Fibroblast of lung (primary cell): ENCODE data around the gene PDE11A. TPM values are rescaled to one million over a fixed set of nuclear protein-coding genes. Genes with fewer than 3 reads are reported as not detected.

ENCODE experiments used
- DNase-seq, 2 donors: peaks; one replicate each; pipeline versions ENCODE4 v3.0.0 to v3.0.0-alpha.2; 2010; ENCODE audit warnings: low read depth in 2 of 2
- H2AFZ ChIP-seq: 2 replicates; pipeline ENCODE4 v1.5.1; 2012; ENCODE audit warnings: low read length, control low read depth, inconsistent platforms
- H3K27ac ChIP-seq: 2 replicates; pipeline ENCODE4 v1.5.1; 2011; ENCODE audit warnings: low read length, control low read depth; ENCODE audit not compliant: insufficient read depth
- H3K27me3 ChIP-seq: 2 replicates; pipeline ENCODE4 v1.5.1; 2011; ENCODE audit warnings: mild to moderate bottlenecking, low read length; ENCODE audit not compliant: control insufficient read depth, insufficient read depth
- H3K36me3 ChIP-seq: 2 replicates; pipeline ENCODE4 v1.5.1; 2011; ENCODE audit warnings: low read length; ENCODE audit not compliant: control insufficient read depth, insufficient read depth
- H3K4me1 ChIP-seq: 2 replicates; pipeline ENCODE4 v1.5.1; 2011; ENCODE audit warnings: low read length; ENCODE audit not compliant: control insufficient read depth, insufficient read depth; ENCODE audit errors: extremely low read depth
- H3K4me2 ChIP-seq: 2 replicates; pipeline ENCODE4 v1.5.1; 2011; ENCODE audit warnings: low read length, control low read depth; ENCODE audit not compliant: insufficient read depth; ENCODE audit errors: extremely low read depth
- H3K4me3 ChIP-seq, 4 experiments: fragments of 200-600 bp in 1 of 4; sonication (generic) in 1 of 4; replicated peaks in 1 of 4; 2 replicates each; pipeline ENCODE4 v1.5.1; 2011 to 2016; ENCODE audit warnings: low read length in 4 of 4, low read depth in 3 of 4, mild to moderate bottlenecking in 3 of 4, control low read depth in 2 of 4, inconsistent platforms in 1 of 4, mixed read lengths in 1 of 4; ENCODE audit not compliant: insufficient read depth in 1 of 4; ENCODE audit errors: control extremely low read depth in 1 of 4
- H3K79me2 ChIP-seq: 2 replicates; pipeline ENCODE4 v1.5.1; 2012; ENCODE audit warnings: mild to moderate bottlenecking, low read length, inconsistent platforms; ENCODE audit not compliant: control insufficient read depth, insufficient read depth
- H3K9ac ChIP-seq: 2 replicates; pipeline ENCODE4 v1.5.1; 2011; ENCODE audit warnings: mild to moderate bottlenecking, low read length, control low read depth; ENCODE audit not compliant: insufficient read depth
- H3K9me3 ChIP-seq: 2 replicates; pipeline ENCODE4 v1.5.1; 2012; ENCODE audit warnings: low read depth, low read length; ENCODE audit not compliant: control insufficient read depth, insufficient read depth
- H4K20me1 ChIP-seq: 2 replicates; pipeline ENCODE4 v1.5.1; 2011; ENCODE audit warnings: low read length; ENCODE audit not compliant: control insufficient read depth, insufficient read depth; ENCODE audit errors: extremely low read depth
- EZH2 ChIP-seq: IDR thresholded peaks from 2 replicates; pipeline ENCODE4 v1.5.1; 2012; ENCODE audit warnings: low read length, control low read depth, mild to moderate bottlenecking; ENCODE audit errors: missing control alignments
- polyA minus RNA-seq: library from RNA; depleted of rRNA, polyadenylated mRNA; stranded (reverse); fragments of >200 nt; gene quantifications from 2 replicates; pipeline ENCODE4 v1.2.3, GENCODE V29; 2011; ENCODE audit warnings: low replicate concordance
- polyA plus RNA-seq, 2 donors: library from polyadenylated mRNA; depleted of rRNA in 1 of 2; stranded (reverse) in 1 of 2; unstranded in 1 of 2; fragments of >200 nt; gene quantifications; 2 replicates each; pipeline ENCODE4 v1.2.1, GENCODE V29; 2011 to 2012; ENCODE audit warnings: missing spikeins in 1 of 2
- total RNA-seq: library from RNA; depleted of rRNA; stranded (reverse); fragments of >200 nt; gene quantifications from 2 replicates; pipeline ENCODE4 v1.2.1, GENCODE V29; 2014
- TF ChIP-seq, protein P1 (sequence below), 2 donors: IDR thresholded peaks in 1 of 2; conservative IDR thresholded peaks in 1 of 2; 1 replicate in 1 of 2; 2 replicates in 1 of 2; pipeline ENCODE4 v1.5.1; 2011 to 2012; ENCODE audit warnings: low read length in 2 of 2, control low read depth in 1 of 2, inconsistent platforms in 1 of 2, low read depth in 1 of 2, mild to moderate bottlenecking in 1 of 2

The PDE11A gene
- total RNA-seq (0.33 TPM in 1 of 2 replicates, not detected in the other), polyA plus RNA-seq (0.01 and 0.03 TPM in 2 replicates), polyA minus RNA-seq (0.19 TPM in 1 of 2 replicates, not detected in the other)
- polyA plus RNA-seq (2012): not detected in 2 replicates

DNA sequence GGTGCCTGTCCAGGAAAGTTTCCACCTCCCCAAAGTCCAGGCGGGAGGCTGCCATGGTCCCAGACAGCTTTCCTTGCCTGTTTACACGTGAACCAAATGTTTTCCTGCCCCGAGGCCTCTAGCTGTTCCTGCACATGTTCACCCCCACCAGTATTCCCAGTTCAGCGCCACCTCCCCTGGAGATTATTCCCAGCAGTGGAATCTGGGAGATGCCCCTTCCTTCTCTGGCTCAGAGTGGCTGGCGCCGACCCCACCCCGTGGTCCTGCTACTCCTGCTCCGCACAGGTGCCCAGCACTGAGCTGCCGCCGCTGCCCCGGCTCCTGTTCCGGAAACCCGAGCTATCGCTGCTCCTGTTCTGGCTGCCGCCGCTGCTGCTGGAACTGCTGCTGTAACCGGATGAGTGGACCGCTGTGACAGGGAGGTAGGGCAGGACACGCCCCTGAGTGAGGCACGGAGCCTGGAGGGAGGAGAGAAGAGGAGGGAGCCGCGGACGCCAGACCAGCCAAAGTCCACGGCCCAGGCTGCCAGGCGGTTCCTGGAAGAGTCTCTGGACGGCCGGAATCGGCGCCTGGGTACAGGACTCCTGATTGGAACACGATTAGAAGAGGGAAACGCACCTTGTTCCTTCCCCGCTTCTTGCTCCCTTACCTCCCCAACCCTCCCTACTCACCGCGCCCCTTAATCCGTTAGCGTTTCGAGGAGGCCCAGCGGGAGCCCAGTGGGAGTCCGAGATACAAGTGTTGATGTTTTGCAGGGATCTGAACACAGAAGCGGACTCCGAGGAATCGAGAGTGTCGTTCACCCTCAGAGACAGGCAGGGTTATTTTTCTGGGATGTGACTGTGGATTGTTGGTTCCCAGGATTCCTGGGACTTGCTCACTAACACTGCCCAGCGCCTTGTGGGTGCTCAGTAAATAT, at the start of gene PDE11A:
Gene PDE11A (minus strand): TSS at position 395 of the 919 bp plus-strand sequence. CDS start 340 bp downstream, at position 55.
- Histone ChIP-seq H3K27me3 (peaks cover 3% of the 10 kb centered on the region), H2AFZ (peak within 1 kb of the TSS; percentile 93), H3K79me2 (no peaks in the 10 kb centered on the region), H3K27ac (no peak within 1 kb of the TSS), H3K4me2 (peak within 1 kb of the TSS; percentile 73), H3K4me1 (peaks cover 2% of the 10 kb centered on the region), H4K20me1 (no peaks in the 10 kb centered on the region), H3K4me3 (peak within 1 kb of the TSS; percentile 60 to 67 (median 60)), H3K9me3 (no peaks in the 10 kb centered on the region), H3K9ac (peak within 1 kb of the TSS; percentile 39), H3K36me3 (no peaks in the 10 kb centered on the region)
- DNase-seq: peak; percentile 47 to 89
- TF ChIP-seq EZH2: no peak
- TF ChIP-seq, protein P1, sequence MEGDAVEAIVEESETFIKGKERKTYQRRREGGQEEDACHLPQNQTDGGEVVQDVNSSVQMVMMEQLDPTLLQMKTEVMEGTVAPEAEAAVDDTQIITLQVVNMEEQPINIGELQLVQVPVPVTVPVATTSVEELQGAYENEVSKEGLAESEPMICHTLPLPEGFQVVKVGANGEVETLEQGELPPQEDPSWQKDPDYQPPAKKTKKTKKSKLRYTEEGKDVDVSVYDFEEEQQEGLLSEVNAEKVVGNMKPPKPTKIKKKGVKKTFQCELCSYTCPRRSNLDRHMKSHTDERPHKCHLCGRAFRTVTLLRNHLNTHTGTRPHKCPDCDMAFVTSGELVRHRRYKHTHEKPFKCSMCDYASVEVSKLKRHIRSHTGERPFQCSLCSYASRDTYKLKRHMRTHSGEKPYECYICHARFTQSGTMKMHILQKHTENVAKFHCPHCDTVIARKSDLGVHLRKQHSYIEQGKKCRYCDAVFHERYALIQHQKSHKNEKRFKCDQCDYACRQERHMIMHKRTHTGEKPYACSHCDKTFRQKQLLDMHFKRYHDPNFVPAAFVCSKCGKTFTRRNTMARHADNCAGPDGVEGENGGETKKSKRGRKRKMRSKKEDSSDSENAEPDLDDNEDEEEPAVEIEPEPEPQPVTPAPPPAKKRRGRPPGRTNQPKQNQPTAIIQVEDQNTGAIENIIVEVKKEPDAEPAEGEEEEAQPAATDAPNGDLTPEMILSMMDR (conservative IDR thresholded peaks at IDR 0.05 in 1 of 2, IDR thresholded peaks at IDR 0.05 in 1 of 2; ENCODE audit: low read depth in 1 of 2, low read length in 2 of 2): no peak

DNA sequence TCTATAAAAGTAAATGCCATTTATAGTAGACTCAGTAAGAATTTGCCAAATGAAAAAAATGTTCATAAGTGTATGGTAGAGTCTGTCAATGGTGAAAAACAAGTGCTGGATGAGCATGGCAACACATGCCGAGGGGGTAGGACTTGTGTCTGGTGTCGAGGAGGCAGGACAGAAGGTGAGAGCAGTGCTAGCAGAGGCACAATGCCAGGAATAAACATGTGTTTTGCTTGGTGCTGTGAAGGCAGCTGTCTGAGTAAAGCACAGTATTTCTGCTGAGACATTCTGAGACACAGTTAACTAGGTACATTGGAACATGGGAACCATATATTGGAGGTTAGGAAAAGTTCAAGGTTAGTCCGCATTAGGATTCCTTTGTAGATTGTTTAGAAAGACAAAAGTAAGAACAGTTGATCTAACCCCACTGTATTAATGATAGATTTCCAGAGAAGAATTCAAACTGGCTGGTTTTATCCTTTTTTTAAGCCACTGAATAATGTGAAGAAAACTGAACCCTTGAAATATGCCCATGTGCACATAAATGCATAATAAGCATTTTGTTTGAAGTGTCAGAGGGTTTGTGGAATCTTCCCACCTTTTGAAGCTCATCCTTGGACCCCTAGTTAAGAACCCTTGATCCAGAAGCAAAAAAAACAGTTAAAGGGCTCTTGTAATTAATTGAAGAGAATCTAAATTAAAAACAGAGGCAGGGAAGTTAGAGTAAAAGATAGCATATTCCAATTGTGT, 46.8 kb upstream of the PDE11A start:
- no peaks in the 10 kb centered on the region for H3K36me3 ChIP-seq
- H3K4me2 ChIP-seq: no peak overlapping the region
- DNase-seq: no peak
- H3K9me3 ChIP-seq: no peaks in the 10 kb centered on the region
- H3K79me2 ChIP-seq: no peaks in the 10 kb centered on the region
- H3K27ac ChIP-seq: no peak overlapping the region
- H3K4me3 ChIP-seq: no peak overlapping the region
- no peaks in the 10 kb centered on the region for H4K20me1 ChIP-seq
- H2AFZ ChIP-seq: no peak overlapping the region
- no peaks in the 10 kb centered on the region for H3K4me1 ChIP-seq
- no peak overlapping the region for H3K9ac ChIP-seq
- TF ChIP-seq, protein P1 (conservative IDR thresholded peaks at IDR 0.05 in 1 of 2, IDR thresholded peaks at IDR 0.05 in 1 of 2; ENCODE audit: low read depth in 1 of 2, low read length in 2 of 2): no peak
- no peak for TF ChIP-seq EZH2
- H3K27me3 ChIP-seq: no peaks in the 10 kb centered on the region

DNA sequence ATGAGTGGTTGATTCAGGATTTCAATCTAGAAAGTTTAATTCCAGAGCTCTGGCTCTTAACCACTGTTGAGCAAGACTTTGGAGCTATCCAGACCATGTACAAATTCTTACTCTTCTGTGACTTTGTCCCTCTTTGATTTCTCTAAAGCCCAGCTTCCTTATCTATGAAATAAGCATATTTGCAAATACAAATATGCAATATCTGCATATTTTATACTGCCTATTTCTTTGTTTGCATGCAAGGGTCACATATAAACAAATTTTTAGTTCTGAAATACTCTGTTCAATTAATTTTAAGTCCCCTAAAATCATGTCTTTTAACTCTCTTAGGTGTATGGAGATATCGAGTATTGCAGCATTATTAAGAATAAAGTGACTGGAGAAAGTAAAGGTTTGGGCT, 45.1 kb upstream of the PDE11A start:
- no peak for DNase-seq
- Histone ChIP-seq H3K4me1 (no peaks in the 10 kb centered on the region), H3K27ac (no peak overlapping the region), H3K79me2 (peaks cover 5% of the 10 kb centered on the region), H3K9me3 (no peaks in the 10 kb centered on the region), H3K4me2 (no peak overlapping the region), H4K20me1 (no peaks in the 10 kb centered on the region), H2AFZ (no peak overlapping the region), H3K4me3 (no peak overlapping the region), H3K9ac (no peak overlapping the region), H3K27me3 (no peaks in the 10 kb centered on the region), H3K36me3 (no peaks in the 10 kb centered on the region)
- TF ChIP-seq, protein P1 (conservative IDR thresholded peaks at IDR 0.05 in 1 of 2, IDR thresholded peaks at IDR 0.05 in 1 of 2; ENCODE audit: low read depth in 1 of 2, low read length in 2 of 2): no peak
- no peak for TF ChIP-seq EZH2
